ENCODE results near the gene MYB.

The MYB gene

DNA sequence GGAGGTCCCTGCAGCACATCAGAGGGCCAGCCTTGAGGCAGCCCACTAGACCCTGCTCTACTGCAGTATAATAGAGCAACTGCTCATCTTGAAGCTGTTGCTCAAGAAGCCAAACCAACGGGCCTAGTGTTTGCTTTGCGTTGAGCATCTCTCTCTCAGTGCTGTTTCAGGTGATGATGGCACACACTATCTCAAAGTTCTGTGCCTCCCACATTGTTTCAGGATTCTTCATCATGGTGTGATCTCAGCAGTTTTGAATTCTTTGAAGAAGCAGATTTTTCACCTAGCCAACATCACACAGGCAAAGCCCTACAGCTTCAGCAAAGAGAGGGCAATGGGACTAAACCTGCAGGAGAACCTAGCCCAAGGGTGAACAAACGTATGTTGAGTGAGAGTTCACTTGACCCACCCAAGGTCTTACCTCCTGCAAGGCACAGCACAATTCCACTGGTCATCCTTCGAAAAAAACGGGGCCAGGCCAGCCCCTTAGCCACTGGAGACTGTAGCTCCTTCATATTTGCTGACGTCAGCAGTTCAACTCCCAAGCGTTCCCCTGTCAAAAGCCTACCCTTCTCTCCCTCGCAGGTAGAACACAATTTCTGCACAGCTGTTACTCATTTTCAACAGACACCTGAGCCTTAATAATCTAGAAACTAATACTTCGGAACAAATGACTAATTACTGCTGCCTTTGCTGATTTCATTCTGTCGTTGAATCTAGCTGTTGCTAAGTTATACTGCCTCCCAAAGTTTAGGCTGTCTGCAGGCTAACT lies 15.8 kb downstream of the MYB start:
- H3K36me3 ChIP-seq (ENCODE audit: control insufficient read depth, insufficient read depth, low read length) = peaks cover 7% of the 10 kb centered on the region
- H3K27me3 ChIP-seq (ENCODE audit: control insufficient read depth, insufficient read depth, low read length) = no peaks in the 10 kb centered on the region
- H3K4me3 ChIP-seq (ENCODE audit: low read length) = no peak overlapping the region
- H3K9ac ChIP-seq (ENCODE audit: low read length) = no peak overlapping the region
- no peak overlapping the region for H3K27ac ChIP-seq (ENCODE audit: low read depth, low read length)
- no peaks in the 10 kb centered on the region for H3K4me1 ChIP-seq (ENCODE audit: control insufficient read depth, insufficient read depth, low read length)

DNA sequence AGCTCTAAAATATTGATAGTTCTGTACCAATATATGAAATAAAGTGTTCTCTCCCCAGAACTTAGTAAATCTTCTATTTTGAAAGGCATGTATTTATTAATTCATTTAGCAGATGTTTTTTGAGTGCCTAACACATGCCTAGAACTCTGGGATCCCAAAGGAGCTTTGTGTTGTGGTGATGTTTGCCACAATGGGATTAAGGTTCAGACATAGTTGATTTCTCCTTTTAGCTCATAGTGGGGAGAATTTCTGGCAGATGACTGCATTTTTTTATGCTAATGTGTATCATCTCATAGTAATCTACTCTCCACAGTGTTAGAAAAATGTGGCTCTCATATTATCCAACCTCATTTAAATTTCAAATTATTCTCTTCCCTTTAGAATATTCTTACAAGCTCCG lies 21.7 kb downstream of the MYB start:
- no peaks in the 10 kb centered on the region for H3K4me1 ChIP-seq (ENCODE audit: control insufficient read depth, insufficient read depth, low read length)
- peaks cover 7% of the 10 kb centered on the region for H3K36me3 ChIP-seq (ENCODE audit: control insufficient read depth, insufficient read depth, low read length)
- no peak overlapping the region for H3K4me3 ChIP-seq (ENCODE audit: low read length)
- no peak overlapping the region for H3K9ac ChIP-seq (ENCODE audit: low read length)
- H3K27ac ChIP-seq (ENCODE audit: low read depth, low read length) = no peak overlapping the region
- no peaks in the 10 kb centered on the region for H3K27me3 ChIP-seq (ENCODE audit: control insufficient read depth, insufficient read depth, low read length)

- Histone ChIP-seq H3K36me3 (ENCODE audit: control insufficient read depth, insufficient read depth, low read length) (peaks cover 7% of the 10 kb centered on the region), H3K27ac (ENCODE audit: low read depth, low read length) (no peak overlapping the region), H3K4me1 (ENCODE audit: control insufficient read depth, insufficient read depth, low read length) (no peaks in the 10 kb centered on the region), H3K27me3 (ENCODE audit: control insufficient read depth, insufficient read depth, low read length) (no peaks in the 10 kb centered on the region), H3K9ac (ENCODE audit: low read length) (no peak overlapping the region), H3K4me3 (ENCODE audit: low read length) (no peak overlapping the region)
These were observed 23.8 kb downstream of the MYB start for GRCh38 chr6:135204951-135205350.

GRCh38 chr6:135209803-135210202 lies 28.7 kb downstream of the MYB start:
- no peak overlapping the region for H3K9ac ChIP-seq (ENCODE audit: low read length)
- H3K27ac ChIP-seq (ENCODE audit: low read depth, low read length) = no peak overlapping the region
- H3K27me3 ChIP-seq (ENCODE audit: control insufficient read depth, insufficient read depth, low read length) = no peaks in the 10 kb centered on the region
- H3K4me1 ChIP-seq (ENCODE audit: control insufficient read depth, insufficient read depth, low read length) = no peaks in the 10 kb centered on the region
- no peak overlapping the region for H3K4me3 ChIP-seq (ENCODE audit: low read length)
- H3K36me3 ChIP-seq (ENCODE audit: control insufficient read depth, insufficient read depth, low read length) = no peaks in the 10 kb centered on the region

DNA sequence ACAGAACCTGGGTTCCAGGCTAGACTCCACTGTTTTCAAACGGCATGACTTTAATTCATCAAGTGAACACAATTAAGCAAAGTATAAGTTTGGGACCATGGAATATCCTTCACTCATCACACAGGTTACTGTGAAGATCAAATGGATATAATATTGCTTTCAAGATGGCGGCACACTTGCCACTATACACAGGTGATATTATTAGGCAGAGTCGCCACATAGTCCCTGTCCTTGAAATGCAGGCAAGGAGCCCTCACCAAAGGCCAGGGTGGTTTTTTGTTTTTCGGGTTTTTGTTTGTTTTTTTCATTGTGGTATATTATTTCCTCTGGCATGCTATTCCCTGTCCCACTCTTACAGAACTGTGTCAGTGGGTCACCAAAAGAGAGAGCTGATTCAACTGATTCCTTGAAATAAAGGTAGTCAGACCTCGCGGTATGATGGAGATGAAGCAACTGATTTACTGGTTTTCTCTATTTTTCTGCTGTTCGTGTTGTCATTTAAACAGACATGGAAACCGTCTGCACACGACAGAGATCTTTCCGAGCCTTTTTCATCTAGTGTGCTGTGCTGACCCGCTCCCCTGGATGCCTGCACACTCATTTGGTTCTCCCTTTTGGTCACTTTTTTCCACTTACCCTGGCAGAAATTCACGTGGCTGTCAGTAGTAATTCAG lies 29.7 kb downstream of the MYB start:
- no peak overlapping the region for H3K9ac ChIP-seq (ENCODE audit: low read length)
- H3K27me3 ChIP-seq (ENCODE audit: control insufficient read depth, insufficient read depth, low read length) = no peaks in the 10 kb centered on the region
- no peak overlapping the region for H3K4me3 ChIP-seq (ENCODE audit: low read length)
- no peaks in the 10 kb centered on the region for H3K36me3 ChIP-seq (ENCODE audit: control insufficient read depth, insufficient read depth, low read length)
- H3K27ac ChIP-seq (ENCODE audit: low read depth, low read length) = no peak overlapping the region
- no peaks in the 10 kb centered on the region for H3K4me1 ChIP-seq (ENCODE audit: control insufficient read depth, insufficient read depth, low read length)

GRCh38 chr6:135211306-135211702 lies 30.2 kb downstream of the MYB start:
- no peak overlapping the region for H3K27ac ChIP-seq (ENCODE audit: low read depth, low read length)
- H3K9ac ChIP-seq (ENCODE audit: low read length) = no peak overlapping the region
- no peak overlapping the region for H3K4me3 ChIP-seq (ENCODE audit: low read length)
- H3K4me1 ChIP-seq (ENCODE audit: control insufficient read depth, insufficient read depth, low read length) = no peaks in the 10 kb centered on the region
- H3K36me3 ChIP-seq (ENCODE audit: control insufficient read depth, insufficient read depth, low read length) = no peaks in the 10 kb centered on the region
- H3K27me3 ChIP-seq (ENCODE audit: control insufficient read depth, insufficient read depth, low read length) = no peaks in the 10 kb centered on the region

DNA sequence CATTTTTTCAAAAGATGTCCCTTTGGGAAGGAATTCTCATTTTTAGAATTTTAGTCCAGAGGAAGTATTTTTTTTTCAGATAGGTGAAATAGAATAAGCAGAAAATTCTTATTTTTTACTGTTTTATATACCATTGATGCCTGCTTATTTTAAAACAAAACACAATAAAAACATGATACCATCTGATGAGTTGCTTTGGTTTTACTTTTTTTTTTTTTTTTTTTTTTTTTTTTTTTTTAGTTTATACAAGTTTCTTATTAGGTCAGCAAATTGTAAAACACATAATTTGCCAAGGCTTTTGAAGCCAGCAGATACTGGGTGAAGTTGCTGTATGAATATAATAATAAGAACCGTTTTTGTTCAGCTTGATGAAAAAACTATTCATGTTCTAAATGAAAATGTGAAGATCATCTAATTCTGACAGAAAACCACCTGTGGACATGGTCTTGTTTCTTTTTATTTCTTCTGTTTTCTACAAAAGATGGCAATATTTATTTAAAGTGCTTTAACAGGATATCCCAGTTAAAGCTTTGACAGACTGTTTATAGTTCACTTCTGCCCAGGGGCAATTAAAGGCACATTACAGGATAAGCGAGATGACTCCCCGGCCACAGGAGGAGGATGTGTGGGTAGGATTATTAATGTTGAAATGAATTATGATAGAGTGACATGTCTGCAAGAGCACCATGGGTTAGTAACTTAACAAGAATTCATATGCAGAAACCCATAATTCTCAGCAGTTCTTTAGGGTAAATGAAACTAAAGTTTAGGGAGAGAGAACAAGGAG lies 31.1 kb downstream of the MYB start:
- Histone ChIP-seq H3K27me3 (ENCODE audit: control insufficient read depth, insufficient read depth, low read length) (no peaks in the 10 kb centered on the region), H3K9ac (ENCODE audit: low read length) (no peak overlapping the region), H3K4me1 (ENCODE audit: control insufficient read depth, insufficient read depth, low read length) (no peaks in the 10 kb centered on the region), H3K27ac (ENCODE audit: low read depth, low read length) (no peak overlapping the region), H3K36me3 (ENCODE audit: control insufficient read depth, insufficient read depth, low read length) (no peaks in the 10 kb centered on the region), H3K4me3 (ENCODE audit: low read length) (no peak overlapping the region)

- Histone ChIP-seq H3K27ac (ENCODE audit: low read depth, low read length) (no peak overlapping the region), H3K4me3 (ENCODE audit: low read length) (no peak overlapping the region), H3K9ac (ENCODE audit: low read length) (no peak overlapping the region), H3K27me3 (ENCODE audit: control insufficient read depth, insufficient read depth, low read length) (no peaks in the 10 kb centered on the region), H3K4me1 (ENCODE audit: control insufficient read depth, insufficient read depth, low read length) (no peaks in the 10 kb centered on the region), H3K36me3 (ENCODE audit: control insufficient read depth, insufficient read depth, low read length) (no peaks in the 10 kb centered on the region)
These were observed 31.8 kb downstream of the MYB start for GRCh38 chr6:135212935-135213334.

- Histone ChIP-seq H3K36me3 (ENCODE audit: control insufficient read depth, insufficient read depth, low read length) (no peaks in the 10 kb centered on the region), H3K9ac (ENCODE audit: low read length) (no peak overlapping the region), H3K4me3 (ENCODE audit: low read length) (no peak overlapping the region), H3K27ac (ENCODE audit: low read depth, low read length) (no peak overlapping the region), H3K27me3 (ENCODE audit: control insufficient read depth, insufficient read depth, low read length) (no peaks in the 10 kb centered on the region), H3K4me1 (ENCODE audit: control insufficient read depth, insufficient read depth, low read length) (no peaks in the 10 kb centered on the region)
These were observed 32.5 kb downstream of the MYB start for GRCh38 chr6:135213616-135214015.

DNA sequence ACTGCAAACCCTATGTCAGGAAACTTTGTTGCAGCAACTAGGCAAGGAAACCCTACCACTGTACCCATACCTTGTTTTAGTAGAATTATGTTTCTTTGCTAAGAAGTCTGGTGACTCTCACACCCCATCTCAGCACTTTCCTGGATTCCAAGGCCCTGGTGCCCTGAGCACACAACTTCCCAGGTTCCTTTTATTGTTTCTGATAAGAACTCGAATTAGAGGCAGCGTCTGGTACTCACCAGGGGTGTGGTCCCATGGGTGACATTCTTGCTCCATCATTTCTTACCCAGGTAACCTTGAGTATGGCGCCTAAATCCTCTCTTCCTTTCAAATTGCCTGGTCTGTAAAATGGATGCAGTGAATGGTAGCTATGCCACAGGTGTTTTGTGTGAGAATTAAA lies 34.1 kb downstream of the MYB start:
- Histone ChIP-seq H3K27ac (ENCODE audit: low read depth, low read length) (no peak overlapping the region), H3K27me3 (ENCODE audit: control insufficient read depth, insufficient read depth, low read length) (no peaks in the 10 kb centered on the region), H3K9ac (ENCODE audit: low read length) (no peak overlapping the region), H3K4me1 (ENCODE audit: control insufficient read depth, insufficient read depth, low read length) (no peaks in the 10 kb centered on the region), H3K4me3 (ENCODE audit: low read length) (no peak overlapping the region), H3K36me3 (ENCODE audit: control insufficient read depth, insufficient read depth, low read length) (no peaks in the 10 kb centered on the region)

DNA sequence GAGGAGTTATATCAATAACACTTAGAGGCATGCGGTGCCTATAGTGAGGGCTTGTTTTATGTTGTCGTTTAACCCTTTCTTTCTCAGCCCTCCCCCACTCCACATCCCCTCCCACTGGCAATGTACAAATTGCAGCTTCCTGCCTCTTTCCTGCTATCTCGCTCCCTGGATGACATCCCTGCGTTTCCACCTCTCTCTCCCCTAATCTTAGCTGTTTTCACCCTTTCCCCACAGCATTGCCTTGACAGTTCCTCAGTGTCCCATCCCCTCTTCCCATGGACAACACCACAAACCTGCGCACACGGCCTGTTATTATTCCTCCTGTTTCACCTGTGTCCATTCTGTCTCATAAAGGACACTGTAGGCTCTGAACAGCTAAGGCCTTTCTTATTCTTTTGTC lies 34.5 kb downstream of the MYB start:
- no peaks in the 10 kb centered on the region for H3K27me3 ChIP-seq (ENCODE audit: control insufficient read depth, insufficient read depth, low read length)
- H3K36me3 ChIP-seq (ENCODE audit: control insufficient read depth, insufficient read depth, low read length) = no peaks in the 10 kb centered on the region
- no peak overlapping the region for H3K4me3 ChIP-seq (ENCODE audit: low read length)
- no peak overlapping the region for H3K27ac ChIP-seq (ENCODE audit: low read depth, low read length)
- H3K9ac ChIP-seq (ENCODE audit: low read length) = no peak overlapping the region
- H3K4me1 ChIP-seq (ENCODE audit: control insufficient read depth, insufficient read depth, low read length) = no peaks in the 10 kb centered on the region

DNA sequence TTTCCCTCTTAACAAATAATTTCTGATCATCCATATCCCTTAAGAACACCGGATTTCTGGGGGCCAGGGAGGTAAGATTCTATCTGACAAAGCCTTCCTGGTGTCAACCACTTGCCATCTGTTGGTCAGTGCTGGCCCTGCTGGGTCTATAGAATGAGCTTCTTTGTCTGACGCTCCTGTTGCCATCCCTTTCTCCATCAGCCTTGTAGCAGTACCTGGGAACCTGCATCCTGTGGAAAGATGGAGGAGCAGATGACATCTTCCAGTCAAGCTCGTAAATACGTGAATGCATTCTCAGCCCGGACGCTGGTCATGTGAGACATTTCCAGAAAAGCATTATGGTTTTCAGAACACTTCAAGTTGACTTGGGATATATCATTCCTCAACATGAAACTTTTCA lies 36.6 kb downstream of the MYB start:
- Histone ChIP-seq H3K36me3 (ENCODE audit: control insufficient read depth, insufficient read depth, low read length) (no peaks in the 10 kb centered on the region), H3K27me3 (ENCODE audit: control insufficient read depth, insufficient read depth, low read length) (no peaks in the 10 kb centered on the region), H3K27ac (ENCODE audit: low read depth, low read length) (no peak overlapping the region), H3K4me1 (ENCODE audit: control insufficient read depth, insufficient read depth, low read length) (no peaks in the 10 kb centered on the region), H3K9ac (ENCODE audit: low read length) (no peak overlapping the region), H3K4me3 (ENCODE audit: low read length) (no peak overlapping the region)
